Prostate gland (tissue), 2 donors: ENCODE data around the gene AZIN2.
A peak's percentile ranks its signal among the peaks of the same experiment; 100 is the strongest.

Experiments used
- CTCF ChIP-seq, 4 experiments: fragments of 200-600 bp in 2 of 4; fragments of 450-650 bp in 2 of 4; sonication (generic) in 2 of 4; IDR thresholded peaks; 1 replicate in 3 of 4; 2 replicates in 1 of 4; pipeline ENCODE4 v1.5.1; 2016 to 2019; ENCODE audit warnings: antibody characterized with exemption in 4 of 4, mild to moderate bottlenecking in 2 of 4, moderate library complexity in 2 of 4
- POLR2A ChIP-seq: fragments of 450-650 bp; IDR thresholded peaks from one replicate; pipeline ENCODE4 v1.6.1; 2016; ENCODE audit warnings: antibody characterized with exemption, mild to moderate bottlenecking
- POLR2AphosphoS5 ChIP-seq: sonication (generic); formaldehyde crosslinking; IDR thresholded peaks from one replicate; pipeline ENCODE4 v1.6.1; 2017; ENCODE audit warnings: antibody characterized with exemption

- no peak for TF ChIP-seq POLR2A
- peak in 1 of 4 experiments; percentile 23 for TF ChIP-seq CTCF (IDR thresholded peaks at IDR 0.05)
- no peak for TF ChIP-seq POLR2AphosphoS5
Observed at GRCh38 chr1:33111965-33112364, 31.0 kb downstream of the AZIN2 start.
